Activated CD8-positive, alpha-beta memory T cell treated with anti-CD3 and anti-CD28 coated beads for 4 hours (primary cell): ENCODE data around the gene XRCC5.

ENCODE experiments used
- DNase-seq, 2 donors: peaks; one replicate each; pipeline ENCODE4 v3.0.0-alpha.2; 2020; ENCODE audit warnings: low read depth in 2 of 2

Gene XRCC5

DNA sequence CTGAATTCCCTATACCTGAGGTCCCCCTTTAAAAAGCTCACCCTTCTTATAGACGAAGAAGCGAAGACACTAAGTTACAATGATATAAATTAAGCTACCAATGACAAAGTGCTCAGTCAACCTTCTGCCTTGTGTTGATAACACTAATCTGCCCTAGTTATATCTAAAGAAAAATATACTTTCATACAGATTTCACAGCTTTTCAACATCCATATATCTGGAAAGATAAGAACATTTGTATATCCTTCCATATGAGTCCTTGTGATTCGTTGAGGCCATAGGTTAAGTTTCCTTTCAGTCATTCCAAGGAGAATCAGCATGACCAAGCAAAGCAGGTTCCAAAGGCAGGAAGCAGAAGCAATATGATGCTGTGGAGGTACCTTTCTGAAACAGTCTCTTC, 46.8 kb downstream of the XRCC5 start:
- DNase-seq, result no peak

DNA sequence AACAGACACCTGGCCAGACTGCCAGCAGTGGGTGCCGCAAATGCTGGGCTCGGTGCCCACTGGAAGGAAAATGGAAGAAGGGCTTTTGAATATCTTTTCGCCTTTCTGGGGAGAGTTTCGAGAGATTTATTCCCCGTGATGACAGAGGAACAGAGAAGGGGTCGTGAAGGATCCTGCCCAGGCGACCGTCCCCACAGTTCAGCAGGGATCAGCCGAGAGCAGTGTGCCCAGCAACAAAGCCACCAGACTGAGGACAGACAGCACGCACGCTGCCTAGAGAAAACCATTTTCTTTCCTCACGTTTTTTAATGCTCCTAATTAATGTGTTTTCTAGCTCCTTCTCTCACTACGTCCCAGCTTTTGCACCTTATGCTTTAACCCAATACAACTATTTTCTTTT, 47.7 kb downstream of the XRCC5 start:
- DNase-seq, result no peak

DNA sequence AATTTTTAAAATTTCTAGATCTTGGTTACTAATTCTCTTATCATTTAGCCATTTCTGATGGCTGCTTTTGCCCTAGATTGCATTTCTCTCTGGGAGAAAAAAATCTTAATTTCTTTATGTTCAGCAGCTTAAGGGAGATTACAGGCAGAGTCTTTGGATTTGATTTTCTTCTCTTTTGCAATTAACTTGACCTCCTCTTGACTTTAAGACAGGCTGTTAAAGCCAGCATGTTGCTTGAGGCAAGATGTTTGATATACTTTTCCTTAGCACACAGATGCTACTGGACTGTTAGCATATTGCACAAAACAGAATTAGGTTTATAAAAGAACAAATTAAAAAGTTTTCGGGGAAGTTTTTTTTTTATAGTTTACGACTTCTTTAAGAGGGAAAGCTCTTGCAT, 50.0 kb downstream of the XRCC5 start:
- DNase-seq, result no peak

DNA sequence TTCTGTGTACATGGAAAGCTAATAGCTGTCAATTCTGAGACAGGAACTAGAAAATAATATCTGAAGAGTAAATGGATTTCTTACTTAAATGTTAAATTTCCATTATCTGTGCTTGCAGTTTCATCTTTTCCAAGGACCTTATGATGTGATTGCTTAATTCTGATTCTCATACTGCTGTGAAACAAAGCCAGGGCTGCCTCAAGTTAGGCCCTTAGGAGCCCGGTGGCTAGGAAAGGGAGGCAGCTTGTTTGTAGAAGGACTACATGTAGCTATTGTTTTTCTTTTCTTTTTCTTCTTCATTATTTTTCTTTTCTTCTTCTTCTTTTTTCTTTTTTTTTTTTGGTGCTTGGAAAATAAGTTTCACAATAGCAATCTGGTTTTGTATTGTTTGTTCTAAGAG, 50.5 kb downstream of the XRCC5 start:
- DNase-seq, result no peak

DNA sequence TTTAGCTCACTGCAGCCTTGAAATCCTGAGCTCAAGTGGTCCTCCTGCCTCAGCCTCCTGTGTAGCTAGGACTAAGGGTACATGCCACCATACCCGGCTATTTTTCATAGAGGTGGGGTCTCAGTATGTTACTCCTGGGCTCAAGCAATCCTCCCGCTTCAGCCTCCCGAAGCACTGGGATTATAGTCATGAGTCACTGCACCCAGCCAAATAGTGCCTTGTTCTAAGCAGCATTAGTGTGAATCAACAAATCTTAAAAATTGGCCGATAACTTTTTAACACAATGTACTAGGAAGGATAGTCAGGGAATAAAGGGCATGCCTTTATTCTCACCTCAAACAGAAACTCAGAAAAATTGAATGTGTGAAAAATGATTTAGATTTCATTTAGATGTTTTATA, 51.6 kb downstream of the XRCC5 start:
- no peak for DNase-seq

DNA sequence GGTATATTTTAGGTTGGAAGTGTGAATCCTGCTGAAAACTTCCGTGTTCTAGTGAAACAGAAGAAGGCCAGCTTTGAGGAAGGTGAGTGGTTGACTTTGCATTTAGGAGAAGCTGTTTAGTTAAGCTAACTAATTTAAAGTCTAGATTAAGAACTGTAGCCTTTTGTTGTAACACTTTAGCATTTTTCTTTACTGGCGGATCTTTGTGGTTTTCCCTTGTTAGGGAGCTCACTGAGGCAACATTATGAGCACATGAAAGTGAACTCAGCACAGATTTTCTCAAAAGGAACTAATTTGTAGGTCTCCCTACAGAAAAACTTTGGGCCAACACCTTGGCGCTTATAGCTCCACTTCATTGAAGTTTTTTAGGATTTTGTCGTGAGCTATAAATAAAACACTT, 52.8 kb downstream of the XRCC5 start:
- DNase-seq, result no peak

DNA sequence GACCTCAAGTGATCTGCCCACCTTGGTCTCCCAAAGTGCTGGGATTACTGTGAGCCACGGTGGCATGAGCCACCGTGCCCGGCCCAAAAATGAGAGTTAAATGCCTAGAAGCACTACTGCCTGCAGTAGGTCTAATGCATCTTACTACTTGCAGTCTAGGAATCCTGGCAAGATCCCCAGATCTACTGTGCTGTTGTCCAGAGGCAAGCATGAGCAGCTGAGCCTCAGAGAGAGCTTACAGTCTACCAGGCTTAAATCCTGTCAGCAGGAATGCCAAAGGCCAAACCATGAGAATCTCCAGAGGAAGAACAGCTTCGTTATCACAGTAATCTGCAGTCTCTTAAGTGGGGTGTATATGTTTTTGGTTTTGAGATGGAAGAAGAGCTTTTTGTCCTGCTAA, 54.4 kb downstream of the XRCC5 start:
- DNase-seq, result no peak

DNA sequence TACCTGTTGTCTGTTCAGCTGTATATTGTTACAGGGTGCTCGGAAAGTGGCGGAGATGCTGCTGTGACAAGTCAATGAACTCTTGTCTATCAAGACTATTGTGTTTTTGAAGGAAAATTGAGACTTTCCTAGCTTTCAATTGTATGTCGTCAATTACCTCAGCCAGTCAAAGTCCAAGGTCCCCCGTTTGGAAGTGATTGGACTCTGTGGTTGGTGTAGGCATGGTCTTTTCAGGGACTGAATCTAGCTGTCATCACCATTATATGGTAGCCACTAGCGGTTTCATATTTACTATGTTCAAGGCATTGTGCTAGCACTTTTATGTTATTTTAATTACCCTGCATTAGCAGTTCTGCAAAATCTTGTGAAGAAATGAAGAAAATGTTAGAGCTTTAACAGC, 54.9 kb downstream of the XRCC5 start:
- no peak for DNase-seq

DNA sequence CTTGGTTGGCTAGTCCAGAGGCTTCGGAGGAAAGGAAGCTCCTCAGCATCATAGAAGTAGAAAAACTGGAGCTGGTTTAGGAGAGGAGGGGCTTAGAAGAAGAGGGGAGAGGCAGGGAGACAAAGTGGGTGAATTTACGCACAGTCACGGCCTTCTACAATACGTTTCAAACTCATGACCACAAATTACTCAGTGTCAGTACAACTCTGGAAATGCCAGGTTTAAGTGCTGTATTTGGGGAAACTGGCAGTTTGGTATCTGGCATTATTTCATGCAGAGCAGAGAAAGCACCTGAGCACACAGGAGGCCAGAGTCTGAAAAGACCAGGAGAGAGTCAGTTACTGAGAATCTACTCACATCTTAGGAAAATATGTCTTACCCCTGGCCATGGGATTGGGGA, 55.4 kb downstream of the XRCC5 start:
- DNase-seq, result no peak

DNA sequence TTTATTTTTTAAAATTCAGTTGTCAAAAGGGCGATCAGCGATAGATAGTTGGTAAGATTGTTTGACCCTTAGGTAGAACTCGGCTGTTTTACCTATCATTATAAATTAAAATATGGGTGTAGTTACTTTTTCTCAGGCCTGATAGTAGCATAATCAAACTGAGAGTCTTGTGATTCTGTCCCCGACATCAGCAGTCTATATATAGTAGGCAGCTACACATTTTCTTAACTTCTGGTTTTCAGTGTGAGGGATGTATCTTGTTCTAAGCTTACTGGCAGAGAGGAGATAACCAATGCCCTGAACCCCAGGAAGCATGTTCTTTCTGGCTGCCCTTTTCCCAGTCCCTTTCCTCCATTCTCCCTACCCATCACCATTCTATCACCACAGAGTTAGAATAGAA, 56.6 kb downstream of the XRCC5 start:
- no peak for DNase-seq

DNA sequence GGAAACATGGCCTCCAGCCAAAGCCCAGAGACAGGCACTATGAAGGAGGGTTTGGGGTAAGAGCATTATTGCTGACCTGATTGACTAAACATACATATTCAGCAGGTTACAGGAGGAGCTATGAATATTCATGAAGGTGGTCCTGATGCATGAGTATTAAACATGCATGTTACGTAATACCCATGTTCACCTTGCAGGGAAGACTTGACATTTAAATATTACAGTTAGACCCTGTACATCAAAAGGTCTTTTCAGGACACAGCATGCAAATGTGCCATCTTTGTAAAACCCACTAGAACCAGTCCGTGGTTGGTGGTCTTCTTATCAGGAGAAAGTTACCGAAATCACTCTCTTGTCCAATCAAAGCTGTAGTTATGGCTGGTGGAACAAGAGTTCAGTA, 59.9 kb downstream of the XRCC5 start:
- no peak for DNase-seq

DNA sequence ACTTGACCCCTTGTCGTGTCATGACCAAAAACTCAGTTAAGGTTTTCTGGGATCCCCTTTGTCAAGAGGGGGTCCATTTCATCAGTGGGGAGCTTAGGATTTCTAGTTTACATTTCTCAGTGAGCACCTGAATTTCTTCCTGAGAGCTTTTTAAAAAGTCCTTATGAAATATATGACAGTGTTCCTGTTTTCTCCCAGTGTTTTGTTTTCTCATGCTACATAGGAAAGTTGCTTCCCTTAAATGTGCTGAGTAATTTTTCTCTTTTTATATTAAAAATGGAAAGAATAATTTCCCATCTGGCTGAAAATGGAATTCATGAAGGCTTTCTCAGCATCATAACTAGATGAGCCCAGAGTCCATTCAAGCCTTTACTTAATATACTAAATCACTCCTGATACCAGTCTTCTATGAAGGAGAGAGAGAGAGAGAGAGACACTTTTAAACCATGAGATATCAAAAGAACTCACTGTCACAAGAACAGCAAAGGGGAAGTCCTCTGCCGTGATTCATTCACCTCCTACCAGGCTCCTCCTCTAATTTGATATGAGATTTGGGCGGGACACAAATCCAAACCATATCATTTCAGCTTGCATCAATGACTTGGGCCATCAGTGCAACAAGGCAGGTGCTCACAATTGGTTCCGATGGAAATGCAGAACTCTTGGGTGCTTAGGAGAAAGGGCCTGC, 61.1 kb downstream of the XRCC5 start:
- no peak for DNase-seq

DNA sequence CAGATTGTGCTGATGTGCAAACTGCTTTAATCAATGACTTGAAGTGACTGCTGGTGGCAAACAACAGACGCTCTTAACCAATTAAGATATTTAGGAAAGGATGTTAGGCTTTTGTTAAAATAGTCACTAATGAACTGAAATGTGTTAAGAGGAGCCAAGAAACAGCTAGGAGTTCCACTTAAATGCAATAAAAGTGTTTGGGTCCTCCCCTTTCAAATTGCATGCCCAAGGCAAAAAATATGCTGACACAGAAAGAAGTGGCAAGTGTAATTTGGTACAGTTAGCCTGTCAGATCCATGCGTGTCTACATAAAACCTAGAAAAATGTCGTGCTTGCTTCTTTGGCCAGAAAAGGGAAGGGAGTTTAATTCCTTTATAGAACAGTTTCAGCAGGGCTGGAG, 61.9 kb downstream of the XRCC5 start:
- DNase-seq, result no peak

DNA sequence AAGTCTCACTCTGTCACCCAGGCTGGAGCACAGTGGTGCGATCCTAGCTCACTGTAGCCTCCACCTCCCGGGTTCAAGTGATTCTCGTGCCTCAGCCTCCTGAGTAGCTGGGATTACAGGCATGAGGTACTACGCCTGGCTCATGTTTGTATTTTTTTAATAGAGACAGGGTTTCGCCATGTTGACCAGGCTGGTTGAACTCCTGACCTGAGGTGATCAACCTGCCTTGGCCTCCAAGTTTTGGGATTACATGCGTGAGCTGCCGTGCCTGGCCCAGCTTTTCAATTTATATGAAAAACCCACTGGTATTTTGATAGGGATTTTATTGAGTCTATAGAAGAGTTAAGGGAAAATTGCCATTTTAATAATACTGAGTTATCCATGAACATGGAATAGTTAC, 63.3 kb downstream of the XRCC5 start:
- no peak for DNase-seq

DNA sequence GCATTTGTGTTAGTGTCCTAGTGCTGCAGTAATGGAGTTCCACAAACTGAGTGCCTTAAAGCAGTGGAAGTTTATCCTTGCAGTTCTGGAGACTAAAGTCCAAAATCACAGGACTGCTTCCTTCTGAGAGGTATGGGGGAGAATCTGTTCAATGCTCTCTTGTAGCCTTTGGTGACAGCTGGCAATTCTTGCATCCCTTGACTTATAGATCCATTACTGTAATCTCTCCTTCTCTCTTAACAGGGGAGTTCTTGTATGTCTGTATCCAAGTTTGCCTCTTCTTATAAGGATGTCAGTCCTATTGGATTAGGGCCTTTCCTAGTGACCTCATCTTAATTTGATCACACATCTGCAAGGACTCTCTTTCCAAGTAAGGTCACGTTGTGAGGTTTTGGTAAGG, 69.9 kb downstream of the XRCC5 start:
- no peak for DNase-seq

DNA sequence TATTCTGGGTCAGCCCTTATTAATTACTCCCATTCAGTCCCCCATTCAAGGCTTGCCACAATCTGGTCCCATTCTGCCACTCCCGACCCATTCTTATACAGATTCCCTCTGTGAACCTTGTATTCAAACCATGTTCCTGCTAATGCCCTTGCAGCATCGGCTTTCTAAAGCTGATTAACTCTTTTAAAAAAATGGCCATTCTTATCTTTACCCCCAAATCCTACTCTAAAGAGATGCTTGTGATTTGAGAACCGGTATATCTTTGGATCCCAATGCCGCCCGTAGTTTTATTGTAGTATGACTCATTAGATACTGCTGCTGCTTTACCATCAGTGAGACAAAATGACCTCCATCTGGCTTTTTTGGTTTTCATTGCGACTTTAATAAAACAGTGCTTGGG, 72.2 kb downstream of the XRCC5 start:
- no peak for DNase-seq

DNA sequence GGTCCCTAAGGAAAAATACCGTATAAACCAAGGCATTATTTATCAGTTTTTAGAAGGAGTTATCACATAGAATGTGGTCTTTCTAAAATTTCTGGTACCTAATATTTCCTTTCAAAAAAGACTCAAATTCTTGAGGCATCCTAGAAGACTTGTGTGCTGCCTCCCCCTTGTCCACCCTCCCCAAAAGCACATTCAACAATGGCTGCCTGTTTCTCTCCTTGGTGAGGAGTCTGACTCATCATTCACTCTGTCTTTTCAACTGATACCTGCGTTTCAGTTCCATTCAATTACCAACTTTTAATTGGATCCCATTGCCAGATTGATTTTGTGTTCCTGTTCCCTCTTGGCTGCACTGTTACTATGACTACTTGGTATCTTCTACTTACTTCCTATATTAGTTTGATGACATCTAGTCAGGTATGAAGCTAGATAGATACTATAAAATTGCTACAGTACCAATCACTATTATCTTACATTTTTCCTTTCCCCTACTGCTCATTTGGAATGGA, 72.9 kb downstream of the XRCC5 start:
- DNase-seq, result no peak

DNA sequence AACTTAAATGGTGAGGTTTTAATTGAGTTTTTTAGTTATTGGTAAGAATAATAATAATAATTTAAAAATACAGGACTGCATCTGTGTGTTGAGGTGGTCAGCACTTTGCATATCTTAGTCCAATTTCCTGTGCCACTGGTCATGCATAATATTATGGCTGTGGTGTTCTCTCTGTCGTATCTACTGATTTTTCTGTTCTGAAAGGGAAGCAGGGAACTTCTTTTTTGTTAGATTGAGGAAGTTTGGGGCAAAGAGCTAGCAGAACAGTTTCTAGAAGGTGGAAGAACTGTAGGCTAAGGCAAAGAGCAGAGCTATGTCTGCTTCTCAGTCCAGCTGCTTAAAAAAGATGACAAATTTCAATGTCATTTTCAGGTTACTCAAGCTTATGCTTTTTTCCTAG, 74.3 kb downstream of the XRCC5 start:
- no peak for DNase-seq

DNA sequence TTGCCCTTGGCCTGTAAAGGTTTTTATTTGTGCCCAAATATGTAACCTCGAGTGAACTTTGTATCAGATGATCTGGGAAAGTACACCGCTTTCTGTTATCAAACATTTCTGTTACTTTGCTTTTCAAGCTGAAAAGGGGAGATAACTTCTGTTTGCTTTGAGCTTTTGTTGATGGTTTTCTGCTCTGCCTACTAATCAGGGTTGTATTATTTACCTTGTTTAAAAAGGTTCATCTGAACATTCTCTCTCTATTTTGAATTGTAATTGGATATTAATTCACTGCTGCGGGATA, 79.4 kb downstream of the XRCC5 start:
- DNase-seq, result no peak

DNA sequence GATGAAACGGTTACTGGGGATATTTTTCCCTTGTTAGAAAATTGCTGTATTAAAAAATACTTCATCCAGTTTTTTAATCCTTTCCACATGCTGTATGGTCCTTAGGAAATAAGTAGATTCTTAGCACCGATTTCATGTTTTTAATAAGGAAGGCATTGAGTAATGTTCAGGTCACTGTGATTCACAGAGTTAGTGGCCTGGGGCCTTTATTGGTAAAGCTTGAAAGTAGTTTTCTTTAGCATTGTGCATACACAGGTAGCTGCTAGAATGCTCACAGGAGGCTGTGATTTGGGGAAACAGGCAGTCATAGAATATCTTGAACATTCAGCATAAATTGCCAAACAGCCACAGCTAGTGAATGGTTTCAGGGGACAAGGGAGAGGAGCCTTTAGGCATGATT, 79.8 kb downstream of the XRCC5 start:
- no peak for DNase-seq

DNA sequence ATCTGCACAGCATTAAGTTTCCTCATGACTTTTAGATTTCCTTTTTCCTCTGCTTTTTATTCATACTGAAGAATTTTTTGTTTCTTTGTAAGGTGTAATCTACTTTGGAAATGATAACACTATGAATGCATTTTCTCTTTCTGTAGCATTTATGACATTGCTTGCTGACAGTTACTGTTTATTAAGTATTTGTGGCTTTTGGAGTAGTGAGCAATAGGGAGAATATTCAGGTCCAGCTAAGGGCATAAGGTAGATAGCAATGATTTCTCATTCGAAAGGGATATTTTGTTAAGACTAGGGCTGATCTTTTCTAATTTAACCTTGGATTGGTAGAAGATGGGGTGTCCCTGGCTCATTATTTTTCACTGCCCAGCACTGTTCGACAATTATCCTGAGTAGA, 80.3 kb downstream of the XRCC5 start:
- no peak for DNase-seq

DNA sequence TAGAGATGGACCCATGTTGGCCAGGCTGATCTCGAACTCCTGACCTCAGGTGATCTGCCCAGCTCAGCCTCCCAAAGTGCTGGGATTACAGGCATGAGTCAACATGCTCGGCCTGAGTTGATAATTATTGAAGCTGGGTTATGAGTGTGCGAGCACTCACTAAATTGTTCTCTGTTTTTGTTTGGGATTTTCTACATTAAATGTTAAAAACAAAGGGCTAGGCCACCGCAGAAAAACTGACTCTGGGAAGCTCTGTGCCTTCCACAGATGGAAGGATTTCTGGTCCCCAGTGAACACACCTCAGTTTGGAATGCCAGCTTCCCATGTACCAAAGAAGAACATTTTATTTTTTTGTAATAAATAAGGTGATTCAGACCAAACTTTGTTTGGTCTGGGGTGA, 83.0 kb downstream of the XRCC5 start:
- no peak for DNase-seq

DNA sequence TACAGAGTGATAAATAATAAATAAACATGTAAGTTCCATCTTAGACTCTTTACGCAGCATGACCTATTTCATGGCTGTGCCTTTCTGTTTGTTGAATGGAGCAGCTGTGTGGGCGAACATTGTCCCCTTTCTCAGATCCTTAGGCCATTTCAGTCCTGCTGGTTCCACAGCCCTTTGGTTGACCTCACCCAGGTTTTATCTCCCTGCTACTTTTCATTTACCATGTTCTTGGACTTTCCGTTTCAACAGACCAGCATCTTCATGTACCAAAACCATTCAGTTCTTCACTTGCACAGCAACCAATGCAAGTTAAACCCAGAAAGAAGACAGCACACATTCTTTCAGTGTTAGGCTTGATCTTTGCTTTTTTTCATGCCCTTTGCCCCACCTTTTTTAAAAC, 83.8 kb downstream of the XRCC5 start:
- no peak for DNase-seq

DNA sequence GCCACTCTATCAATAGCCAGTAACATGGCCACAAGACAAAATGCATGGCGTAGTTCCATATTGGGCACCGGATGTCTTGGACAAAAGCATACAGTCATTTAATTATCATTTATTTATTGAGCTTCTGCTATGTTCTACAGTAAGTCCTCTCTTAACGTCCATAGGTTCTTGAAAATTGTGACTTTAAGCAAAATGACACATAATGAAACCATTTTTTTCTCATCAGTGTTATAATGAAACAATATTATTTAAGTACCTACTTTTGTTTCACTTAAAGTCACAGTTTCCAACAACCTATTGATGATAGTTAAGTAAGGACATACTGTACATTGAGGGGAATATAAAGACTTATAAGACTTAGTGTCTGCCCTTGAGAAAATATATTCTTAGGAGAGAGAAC, 84.9 kb downstream of the XRCC5 start:
- no peak for DNase-seq

DNA sequence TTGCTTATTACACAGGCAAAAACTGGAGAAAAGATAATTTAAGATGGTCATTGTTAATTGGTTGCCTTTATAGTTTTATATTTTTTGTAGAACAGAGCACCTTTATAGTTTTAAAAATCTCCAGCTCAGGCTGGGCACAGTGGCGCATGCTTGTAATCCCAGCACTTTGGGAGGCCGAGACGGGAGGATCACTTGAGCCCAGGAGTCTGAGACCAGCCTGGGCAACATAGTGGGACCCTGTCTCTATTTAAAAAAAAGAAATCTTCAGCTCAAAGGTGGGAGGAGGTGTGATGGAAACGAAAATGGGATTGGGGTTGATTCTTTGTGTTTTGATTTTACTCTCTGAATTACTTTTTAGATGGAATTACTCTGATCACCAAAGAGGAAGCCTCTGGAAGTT, 85.4 kb downstream of the XRCC5 start:
- no peak for DNase-seq
